Activated T-cell treated with anti-CD3 and anti-CD28 coated beads for 48 hours (primary cell): ENCODE measurements around the gene LMNA.
"Not testable (repeated sequence)": the region's sequence is repeated elsewhere in the genome, so short reads cannot be mapped to it uniquely, and the experiment has no call there.

Experiments
- DNase-seq: peaks from one replicate; pipeline ENCODE4 v3.0.0-alpha.2; 2020; ENCODE audit warnings: low read depth

Gene LMNA

DNA sequence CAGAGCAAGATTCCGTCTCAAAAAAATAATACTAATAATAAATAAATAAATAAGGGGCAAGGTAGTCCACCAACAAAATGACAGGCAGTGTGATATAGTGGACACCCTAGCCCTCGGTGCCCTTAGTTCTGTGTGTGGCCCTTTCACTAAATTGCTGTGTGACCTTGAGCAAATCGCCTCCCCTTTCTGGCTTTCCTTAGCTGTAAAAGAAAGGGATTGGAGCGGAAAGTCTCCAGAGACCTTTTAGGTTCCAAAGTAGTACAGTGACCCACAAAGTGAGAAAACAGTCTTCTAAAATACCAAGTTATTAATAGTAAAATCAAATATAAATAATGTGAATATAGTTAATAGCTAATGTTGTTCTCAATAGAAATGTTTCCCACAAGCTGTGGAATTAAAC lies 7.6 kb downstream of the LMNA start:
- no peak for DNase-seq

DNA sequence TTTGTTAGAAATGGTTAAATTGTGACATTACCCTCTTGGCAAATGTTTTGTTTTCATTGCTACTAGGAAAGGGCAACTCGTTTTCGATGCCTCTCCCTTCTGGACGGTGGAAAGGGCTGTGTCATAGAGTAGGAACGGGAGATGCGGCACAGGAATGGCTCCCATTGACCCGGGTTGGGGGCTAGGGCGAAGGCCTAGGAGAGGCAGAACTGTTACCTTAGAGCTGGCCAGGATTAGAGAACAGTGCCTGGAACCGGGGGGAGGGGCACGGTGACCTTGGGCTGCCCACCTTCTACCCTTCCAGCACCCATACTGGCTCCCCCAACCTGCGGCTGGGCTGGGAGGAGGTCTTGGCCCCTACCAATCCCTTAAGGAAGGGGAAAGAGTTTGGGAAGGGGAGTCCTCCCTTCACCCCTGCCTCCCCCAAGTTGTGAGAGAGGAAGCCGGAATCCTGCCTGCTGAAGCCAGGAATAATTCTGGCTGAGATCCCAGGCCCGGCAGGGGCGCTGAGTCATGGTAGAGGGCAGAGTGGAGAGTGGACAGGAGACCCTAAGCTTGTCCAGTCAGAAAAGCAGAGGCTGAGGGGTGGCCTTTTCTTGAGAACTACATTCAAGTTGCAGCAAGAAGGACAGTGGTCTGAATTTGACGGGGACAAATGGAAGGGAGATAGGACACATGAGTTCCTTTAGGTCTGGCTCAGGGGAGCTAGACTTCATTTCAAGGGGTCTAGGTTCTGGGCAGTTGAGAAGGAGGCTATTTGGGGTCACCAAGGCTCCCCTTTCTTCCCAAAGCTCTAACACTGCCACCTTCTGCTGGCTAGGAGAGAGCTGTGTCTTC lies 8.2 kb downstream of the LMNA start:
- DNase-seq, result no peak

DNA sequence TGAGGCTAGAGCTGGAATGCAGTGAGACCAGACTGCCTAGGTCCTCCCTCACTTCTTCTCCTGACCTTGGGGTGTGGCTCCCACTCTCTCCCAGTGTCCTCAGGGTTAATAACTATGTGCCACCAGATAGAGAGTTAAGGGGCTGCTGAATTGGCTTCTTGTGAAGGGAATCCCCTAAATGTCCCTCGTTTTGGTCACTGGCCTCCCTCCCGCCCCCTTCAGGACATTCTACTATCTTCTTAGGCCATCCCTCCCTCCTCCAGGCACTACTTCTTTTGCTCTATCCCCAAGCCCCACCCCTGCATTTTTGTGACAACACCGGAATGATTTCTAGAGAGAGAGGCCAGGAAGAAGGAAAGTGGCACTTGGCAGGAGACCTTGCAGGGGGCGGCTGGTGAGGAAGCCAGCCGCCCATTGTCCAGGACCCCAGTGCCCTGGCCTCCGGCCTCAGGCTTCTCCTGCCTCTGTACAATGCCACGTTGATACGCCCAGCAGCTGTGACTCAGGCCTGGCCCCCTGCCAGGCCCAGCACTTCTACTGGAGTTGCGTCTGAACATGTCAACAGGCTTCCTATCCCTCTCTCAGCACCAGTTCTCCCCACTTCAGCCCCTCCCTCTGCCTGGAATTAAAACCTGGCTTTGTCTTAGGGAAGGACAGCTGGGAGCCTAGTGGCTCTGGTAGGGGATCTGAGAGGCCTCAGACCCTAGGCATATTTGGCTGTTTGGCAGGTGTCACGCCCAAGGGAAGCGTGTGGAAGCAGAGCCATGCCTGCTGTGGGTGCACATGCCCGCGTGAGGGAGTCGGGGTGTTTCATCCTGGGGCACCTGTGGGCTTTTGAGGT lies 9.1 kb downstream of the LMNA start:
- peak; percentile 60 for DNase-seq

DNA sequence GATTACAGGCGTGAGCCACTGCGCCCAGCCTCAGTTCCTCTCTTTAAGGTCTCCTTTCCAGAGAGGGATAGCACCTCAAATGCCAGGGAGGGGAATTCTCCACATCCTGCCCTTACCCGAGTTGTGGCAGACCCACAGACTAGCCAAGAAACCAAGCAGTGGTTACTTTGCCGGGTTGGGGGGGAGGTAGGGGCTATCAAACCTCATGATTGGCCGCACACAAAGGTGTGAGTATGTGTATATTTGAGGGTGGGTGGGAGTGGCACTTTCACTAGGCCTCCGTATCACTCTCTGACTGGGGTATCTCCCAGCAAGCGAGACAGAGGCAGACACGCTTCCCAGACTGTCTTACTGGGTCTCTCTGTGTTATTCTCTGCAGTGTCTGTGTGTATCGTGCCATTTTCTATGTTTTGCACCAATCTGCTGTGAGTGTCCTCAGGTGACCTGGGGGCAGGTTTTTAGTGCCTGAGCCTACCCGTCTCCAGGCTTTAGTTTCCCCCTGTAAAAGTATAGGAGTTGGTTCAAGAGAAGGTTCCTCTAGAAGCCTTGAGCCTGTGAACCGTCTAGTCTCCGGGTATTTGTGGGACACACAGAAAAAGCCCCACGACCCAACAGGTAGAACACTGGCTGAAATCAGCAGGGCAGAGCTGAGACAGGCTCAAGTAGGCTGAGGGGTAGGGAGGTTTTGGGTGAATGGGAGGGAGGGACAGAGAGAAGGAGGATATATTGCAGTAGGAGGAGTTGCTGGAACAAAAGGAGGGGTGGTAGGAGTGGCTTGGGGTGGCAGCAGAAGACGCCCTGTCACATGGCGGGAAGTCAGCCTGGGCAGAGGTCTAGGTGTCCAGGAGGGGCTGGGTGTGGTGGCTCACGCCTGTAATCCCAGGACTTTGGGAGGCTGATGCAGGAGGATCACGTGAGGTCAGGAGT lies 10.3 kb downstream of the LMNA start:
- no peak for DNase-seq

DNA sequence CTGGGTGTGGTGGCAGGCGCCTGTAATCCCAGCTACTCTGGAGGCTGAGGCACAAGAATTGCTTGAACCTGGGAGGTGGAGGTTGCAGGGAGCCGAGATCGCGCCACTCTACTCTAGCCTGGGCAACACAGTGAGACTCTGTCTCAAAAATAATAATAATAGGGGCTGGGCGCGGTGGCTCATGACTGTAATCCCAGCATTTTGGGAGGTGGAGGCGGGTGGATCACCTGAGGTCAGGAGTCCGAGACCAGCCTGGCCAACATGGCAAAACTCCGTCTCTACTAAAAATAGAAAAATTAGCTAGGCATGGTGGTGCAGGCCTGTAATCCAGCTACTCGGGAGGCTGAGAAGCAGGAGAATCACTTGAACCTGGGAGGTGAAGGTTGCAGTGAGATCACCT lies 11.0 kb downstream of the LMNA start:
- not testable (repeated sequence) for DNase-seq

DNA sequence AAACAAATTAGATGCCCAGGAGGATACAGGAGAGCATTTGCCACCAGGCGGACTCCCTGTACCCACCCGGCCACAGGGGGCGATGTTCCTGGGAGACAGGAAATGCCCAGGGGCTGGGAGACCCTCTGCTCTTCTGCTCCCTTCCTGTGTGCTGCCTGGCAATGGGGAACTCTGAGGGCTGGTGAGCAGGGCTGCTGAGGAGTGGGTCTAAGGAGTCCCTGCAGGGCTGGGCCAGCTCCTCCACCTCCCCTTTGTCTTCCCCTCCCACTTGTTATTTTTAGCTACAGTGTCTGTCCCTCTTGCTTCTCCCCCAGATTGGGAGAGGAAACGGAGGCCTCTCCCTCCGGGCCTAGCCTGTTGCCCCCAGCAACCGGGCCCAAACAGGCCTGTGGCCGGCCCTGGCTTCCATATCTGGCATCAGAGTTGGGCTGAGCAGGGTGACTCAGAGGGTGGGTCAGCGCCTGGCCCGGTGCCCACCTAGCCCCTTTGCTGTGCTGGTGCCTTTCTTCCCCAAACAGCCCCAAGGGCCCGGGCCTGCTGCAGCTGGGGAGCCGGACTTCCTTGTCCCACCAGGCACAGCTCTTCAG lies 11.6 kb downstream of the LMNA start:
- DNase-seq, result peak; percentile 62

DNA sequence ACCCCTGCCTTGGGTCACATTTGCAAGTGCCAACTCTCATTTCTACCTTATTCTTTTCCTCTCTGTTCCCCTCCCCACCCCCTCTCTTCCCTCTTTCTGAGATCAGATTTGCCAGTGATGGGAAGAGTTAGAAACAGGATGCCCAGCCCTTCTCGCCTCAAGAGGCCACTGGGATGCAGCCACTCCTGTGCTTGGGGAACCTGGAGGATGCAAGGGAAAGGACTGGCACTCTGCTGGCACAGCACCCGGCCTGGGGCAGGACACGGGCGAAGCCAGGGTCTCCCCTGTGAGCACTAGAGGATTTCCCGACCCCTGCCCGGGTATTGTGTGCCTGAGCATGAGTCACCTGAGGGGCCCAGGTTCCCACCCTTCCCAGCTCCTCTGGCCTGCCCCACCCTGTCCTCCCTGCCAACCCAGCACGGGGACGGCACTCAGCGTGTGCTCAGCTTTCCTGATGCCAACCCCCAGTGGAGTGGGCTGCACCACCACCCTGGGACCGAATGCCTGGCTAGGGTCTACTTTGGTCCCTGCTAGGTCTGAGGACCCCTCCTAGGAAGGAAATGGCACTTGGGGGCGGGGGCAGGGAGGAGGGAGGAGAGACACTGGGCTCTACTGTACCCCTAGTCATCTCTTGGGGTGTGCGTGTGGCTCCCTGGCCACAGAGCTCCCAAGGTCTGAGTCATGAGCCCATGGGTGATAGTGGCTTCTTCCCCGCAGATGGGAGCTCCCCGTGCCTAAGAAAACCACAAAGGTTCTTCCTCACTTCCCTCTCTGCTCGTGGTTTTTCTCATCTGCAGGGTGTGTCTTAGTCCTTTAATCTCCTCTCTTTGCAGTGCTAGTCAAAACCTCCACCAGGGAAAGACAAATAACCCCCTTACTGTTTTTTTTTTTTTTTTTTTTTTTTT lies 12.4 kb downstream of the LMNA start:
- peak; percentile 80 for DNase-seq

DNA sequence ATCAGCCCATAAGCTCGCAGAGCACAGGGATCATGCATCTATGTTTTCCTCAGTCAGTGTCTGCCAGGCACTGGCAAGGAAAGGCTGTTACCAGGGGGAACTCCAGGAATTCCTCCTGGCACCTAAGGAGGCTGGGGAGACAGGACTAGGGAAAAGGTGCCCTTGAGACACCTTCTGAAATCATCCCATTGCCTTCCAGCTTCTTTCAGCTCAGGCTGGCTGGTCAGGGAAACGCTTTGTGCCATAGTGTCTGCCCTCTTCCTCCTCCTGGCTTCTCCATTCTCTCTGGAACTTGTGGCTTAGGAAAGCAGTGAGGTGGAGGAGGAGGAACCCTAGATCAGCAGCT lies 13.8 kb downstream of the LMNA start:
- no peak for DNase-seq

DNA sequence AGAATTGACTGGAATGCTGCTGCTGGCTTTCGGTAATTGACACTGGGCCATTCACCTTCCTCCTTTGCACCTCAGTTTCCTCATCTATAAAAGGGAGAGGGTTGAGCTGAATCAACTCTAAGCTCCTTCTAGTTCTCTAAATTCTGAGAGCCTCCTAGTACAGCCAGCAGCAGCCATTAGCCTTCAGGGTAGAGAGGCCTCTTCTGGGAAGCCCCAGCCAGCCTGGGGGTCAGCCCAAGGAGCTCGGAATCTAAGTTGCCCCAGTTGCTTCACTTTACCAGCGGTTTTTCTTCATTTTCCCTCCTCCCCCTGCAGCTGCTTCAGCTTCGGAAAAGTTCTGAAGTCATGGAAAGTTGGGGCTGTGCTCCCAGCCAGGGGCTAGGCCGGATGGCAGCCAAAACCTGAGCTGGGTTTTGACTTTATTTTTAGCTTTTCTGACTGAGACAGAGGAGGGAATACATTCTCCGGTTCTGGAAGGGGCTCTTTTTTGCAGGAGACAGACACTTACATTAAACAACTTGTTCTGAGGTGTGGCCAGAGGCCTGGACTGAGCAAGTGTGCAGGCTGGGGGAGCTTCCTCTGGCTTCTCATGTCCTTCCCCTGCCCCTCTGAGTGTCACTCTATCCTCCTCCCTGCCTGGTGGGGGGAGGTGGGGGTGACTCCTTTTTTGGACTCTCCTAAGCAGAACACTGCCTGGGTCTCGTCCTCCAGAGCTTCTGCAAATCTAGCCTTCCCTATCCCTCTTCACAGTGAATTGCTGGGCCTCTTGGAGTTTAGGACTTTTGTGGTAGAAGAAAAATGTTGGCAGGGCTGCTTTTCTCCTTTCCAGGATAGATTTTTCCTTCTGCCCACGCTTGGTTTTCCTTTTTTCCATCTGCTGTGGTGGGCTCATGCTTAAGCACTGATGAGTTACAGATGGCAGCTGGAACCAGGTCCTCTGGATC lies 14.4 kb downstream of the LMNA start:
- DNase-seq, result no peak

DNA sequence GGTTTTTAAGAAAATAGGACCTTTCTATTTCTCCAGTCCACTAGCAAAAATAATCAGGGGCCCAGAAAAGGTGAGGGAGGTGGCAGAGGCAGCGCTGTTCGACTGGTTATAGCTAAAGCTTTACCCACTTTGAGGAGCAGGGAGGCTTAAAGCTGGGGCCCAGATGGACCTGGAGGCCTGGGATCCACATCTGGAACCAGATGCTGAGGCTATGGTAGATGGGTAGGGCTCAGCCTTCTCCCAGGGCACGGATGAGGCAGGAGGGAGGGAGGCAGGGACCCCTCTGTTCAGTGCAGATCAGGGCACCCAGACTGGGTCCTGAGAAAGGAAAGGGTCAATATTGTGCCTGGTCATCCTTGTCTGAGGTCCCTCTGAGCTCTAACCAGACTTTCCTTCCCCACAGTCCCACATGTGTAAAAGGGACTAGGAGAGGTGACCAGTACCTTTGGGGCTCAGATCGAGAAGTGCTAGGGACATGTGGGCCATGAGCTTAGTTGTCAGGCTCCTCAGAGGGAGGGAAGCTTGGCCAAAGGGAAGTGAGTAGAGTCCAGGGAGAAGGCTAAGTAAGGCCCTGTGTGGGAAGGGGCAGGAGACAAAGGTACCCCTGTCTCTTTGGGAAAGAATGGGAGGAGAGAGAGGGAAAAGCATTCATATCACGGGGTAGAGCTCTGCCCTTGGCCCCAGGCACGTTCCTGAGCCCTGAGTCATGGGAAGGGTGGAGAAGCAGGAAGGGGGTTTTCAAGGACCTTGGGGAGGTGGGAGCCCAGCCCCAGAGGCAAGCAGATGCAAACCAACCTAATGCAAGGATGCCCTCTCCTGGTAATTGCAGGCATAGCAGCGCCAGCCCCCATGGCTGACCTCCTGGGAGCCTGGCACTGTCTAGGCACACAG lies 15.4 kb downstream of the LMNA start:
- DNase-seq, result peak; percentile 78

DNA sequence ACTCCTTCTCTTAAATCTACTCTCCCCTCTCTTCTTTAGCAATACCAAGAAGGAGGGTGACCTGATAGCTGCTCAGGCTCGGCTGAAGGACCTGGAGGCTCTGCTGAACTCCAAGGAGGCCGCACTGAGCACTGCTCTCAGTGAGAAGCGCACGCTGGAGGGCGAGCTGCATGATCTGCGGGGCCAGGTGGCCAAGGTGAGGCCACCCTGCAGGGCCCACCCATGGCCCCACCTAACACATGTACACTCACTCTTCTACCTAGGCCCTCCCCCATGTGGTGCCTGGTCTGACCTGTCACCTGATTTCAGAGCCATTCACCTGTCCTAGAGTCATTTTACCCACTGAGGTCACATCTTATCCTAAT lies 16.0 kb downstream of the LMNA start:
- no peak for DNase-seq

DNA sequence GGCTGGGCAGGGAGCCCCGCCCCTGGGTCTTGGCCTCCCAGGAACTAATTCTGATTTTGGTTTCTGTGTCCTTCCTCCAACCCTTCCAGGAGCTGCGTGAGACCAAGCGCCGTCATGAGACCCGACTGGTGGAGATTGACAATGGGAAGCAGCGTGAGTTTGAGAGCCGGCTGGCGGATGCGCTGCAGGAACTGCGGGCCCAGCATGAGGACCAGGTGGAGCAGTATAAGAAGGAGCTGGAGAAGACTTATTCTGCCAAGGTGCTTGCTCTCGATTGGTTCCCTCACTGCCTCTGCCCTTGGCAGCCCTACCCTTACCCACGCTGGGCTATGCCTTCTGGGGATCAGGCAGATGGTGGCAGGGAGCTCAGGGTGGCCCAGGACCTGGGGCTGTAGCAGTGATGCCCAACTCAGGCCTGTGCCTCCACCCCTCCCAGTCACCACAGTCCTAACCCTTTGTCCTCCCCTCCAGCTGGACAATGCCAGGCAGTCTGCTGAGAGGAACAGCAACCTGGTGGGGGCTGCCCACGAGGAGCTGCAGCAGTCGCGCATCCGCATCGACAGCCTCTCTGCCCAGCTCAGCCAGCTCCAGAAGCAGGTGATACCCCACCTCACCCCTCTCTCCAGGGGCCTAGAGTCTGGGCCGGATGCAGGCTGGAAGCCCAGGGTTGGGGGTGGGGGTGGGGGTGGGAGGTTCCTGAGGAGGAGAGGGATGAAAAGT lies 20.4 kb downstream of the LMNA start:
- DNase-seq, result no peak

DNA sequence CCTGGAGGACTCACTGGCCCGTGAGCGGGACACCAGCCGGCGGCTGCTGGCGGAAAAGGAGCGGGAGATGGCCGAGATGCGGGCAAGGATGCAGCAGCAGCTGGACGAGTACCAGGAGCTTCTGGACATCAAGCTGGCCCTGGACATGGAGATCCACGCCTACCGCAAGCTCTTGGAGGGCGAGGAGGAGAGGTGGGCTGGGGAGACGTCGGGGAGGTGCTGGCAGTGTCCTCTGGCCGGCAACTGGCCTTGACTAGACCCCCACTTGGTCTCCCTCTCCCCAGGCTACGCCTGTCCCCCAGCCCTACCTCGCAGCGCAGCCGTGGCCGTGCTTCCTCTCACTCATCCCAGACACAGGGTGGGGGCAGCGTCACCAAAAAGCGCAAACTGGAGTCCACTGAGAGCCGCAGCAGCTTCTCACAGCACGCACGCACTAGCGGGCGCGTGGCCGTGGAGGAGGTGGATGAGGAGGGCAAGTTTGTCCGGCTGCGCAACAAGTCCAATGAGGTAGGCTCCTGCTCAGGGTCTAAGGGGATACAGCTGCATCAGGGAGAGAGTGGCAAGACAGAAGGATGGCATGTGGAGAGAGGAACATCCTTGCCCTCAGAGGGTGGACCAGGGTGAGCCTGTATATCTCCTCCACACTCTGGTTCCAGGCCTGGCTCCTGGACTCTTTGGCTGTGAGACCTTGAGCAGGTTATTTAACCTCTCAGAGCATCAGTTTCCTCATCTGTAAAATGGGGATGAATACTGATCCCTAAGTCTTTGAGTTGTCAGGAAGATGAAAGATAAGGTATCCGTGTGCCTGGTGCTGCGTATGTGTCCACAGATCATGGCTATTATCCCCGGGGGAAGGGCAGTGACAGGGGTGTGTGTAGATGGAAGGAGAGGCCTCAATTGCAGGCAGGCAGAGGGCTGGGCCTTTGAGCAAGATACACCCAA lies 21.7 kb downstream of the LMNA start:
- no peak for DNase-seq

DNA sequence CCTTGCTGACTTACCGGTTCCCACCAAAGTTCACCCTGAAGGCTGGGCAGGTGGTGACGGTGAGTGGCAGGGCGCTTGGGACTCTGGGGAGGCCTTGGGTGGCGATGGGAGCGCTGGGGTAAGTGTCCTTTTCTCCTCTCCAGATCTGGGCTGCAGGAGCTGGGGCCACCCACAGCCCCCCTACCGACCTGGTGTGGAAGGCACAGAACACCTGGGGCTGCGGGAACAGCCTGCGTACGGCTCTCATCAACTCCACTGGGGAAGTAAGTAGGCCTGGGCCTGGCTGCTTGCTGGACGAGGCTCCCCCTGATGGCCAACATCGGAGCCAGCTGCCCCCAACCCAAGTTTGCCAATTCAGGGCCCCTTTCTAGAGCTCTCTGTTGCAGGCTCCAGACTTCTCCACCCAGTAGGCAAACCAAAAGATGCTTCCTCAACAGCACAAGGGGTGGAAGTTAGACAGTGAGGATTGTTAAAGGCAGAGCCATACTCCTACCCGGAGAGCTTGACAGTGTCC lies 22.5 kb downstream of the LMNA start:
- DNase-seq, result no peak

DNA sequence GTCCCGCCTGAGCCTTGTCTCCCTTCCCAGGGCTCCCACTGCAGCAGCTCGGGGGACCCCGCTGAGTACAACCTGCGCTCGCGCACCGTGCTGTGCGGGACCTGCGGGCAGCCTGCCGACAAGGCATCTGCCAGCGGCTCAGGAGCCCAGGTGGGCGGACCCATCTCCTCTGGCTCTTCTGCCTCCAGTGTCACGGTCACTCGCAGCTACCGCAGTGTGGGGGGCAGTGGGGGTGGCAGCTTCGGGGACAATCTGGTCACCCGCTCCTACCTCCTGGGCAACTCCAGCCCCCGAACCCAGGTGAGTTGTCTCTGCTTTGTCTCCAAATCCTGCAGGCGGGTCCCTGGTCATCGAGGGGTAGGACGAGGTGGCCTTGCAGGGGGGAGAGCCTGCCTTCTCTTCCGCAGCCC lies 24.0 kb downstream of the LMNA start:
- no peak for DNase-seq

DNA sequence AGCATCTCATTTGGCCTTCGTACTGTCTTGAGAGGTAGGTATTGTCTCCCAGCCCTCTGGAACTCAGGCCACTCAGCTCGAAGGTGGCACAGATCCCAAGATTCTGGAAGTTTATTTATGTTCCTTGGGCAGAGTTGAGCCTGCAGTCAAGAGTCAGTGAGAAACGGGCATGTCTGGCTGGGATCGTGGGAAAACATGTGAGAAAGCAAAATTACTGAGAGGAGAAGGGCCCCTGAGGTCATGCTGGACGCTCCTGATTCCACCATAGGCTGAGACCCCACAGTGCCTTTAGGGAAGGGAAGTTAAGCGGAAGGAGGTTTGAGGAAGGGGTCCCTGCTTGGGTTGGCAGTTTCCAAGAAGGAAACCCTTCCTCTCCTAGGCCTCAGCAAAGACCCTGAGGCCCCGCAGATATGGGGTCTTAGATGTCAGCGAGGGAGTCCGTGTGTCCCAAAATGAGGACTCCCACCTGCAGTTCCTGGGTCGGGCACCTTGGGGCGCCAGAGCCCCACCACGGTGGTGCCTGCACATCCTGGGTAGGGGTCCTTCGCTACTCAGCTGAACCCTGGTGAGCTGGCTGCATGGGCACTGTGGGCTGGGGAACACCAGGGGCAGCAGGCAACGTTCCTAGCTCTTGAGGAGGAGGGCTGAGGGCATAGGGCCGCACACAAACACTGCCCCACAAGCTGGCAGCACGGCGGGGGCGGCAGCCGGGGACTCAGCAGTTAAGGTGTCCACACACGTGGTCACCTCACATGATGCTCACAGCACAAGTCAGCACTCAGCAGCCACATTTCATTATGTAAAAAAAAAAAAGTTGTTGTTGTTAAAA lies 26.6 kb downstream of the LMNA start:
- DNase-seq, result no peak
